DMS 273 (cell line): Measurements from ENCODE around the gene GOLGA6L10.
"Not testable (repeated sequence)": the region's sequence is repeated elsewhere in the genome, so short reads cannot be mapped to it uniquely, and the experiment has no call there.

Source experiments
- DNase-seq: peaks from one replicate; lab custom pipeline; 2025; ENCODE audit not compliant: unreplicated experiment; lab: John Stamatoyannopoulos, UW

The GOLGA6L10 gene

GRCh38 chr15:82319522-82320278 is 29.6 kb downstream of the GOLGA6L10 start:
- not testable (repeated sequence) for DNase-seq

- not testable (repeated sequence) for DNase-seq
Measured at GRCh38 chr15:82318281-82318680, 31.0 kb downstream of the GOLGA6L10 start.

GRCh38 chr15:82317516-82317915 is 31.8 kb downstream of the GOLGA6L10 start:
- not testable (repeated sequence) for DNase-seq

GRCh38 chr15:82317091-82317489 is 32.2 kb downstream of the GOLGA6L10 start:
- DNase-seq = no peak

GRCh38 chr15:82316247-82317090 is 32.8 kb downstream of the GOLGA6L10 start:
- not testable (repeated sequence) for DNase-seq

GRCh38 chr15:82315519-82316246 is 33.6 kb downstream of the GOLGA6L10 start:
- DNase-seq = peak; percentile 61

GRCh38 chr15:82314769-82315518 is 34.3 kb downstream of the GOLGA6L10 start:
- no peak for DNase-seq

- not testable (repeated sequence) for DNase-seq
Measured at GRCh38 chr15:82313951-82314768, 35.1 kb downstream of the GOLGA6L10 start.

- no peak for DNase-seq
Measured at GRCh38 chr15:82313446-82313845, 35.8 kb downstream of the GOLGA6L10 start.

GRCh38 chr15:82312586-82313349 is 36.5 kb downstream of the GOLGA6L10 start:
- DNase-seq = peak; percentile 52

GRCh38 chr15:82311321-82311720 is 38.0 kb downstream of the GOLGA6L10 start:
- DNase-seq = not testable (repeated sequence)

GRCh38 chr15:82309802-82310201 is 39.5 kb downstream of the GOLGA6L10 start:
- no peak for DNase-seq

- DNase-seq = no peak
Measured at GRCh38 chr15:82307714-82308081, 41.6 kb downstream of the GOLGA6L10 start.

- DNase-seq = no peak
Measured at GRCh38 chr15:82306791-82307713, 42.2 kb downstream of the GOLGA6L10 start.

GRCh38 chr15:82305621-82306048 is 43.6 kb downstream of the GOLGA6L10 start:
- DNase-seq = no peak

- no peak for DNase-seq
Measured at GRCh38 chr15:82304778-82305090, 44.5 kb downstream of the GOLGA6L10 start.

GRCh38 chr15:82303956-82304777 is 45.1 kb downstream of the GOLGA6L10 start:
- DNase-seq = no peak
